ENCODE results near the gene TTYH1. TPM values are rescaled to one million over a fixed set of nuclear protein-coding genes. Genes with fewer than 3 reads are reported as not detected.

The TTYH1 gene
- 99.3 TPM for total RNA-seq

GRCh38 chr19:54415208-54415900 lies at the start of gene TTYH1:
Gene TTYH1, plus strand, starts transcription at chr19:54415464. Its CDS starts 89 bp downstream, at chr19:54415553.

DNA sequence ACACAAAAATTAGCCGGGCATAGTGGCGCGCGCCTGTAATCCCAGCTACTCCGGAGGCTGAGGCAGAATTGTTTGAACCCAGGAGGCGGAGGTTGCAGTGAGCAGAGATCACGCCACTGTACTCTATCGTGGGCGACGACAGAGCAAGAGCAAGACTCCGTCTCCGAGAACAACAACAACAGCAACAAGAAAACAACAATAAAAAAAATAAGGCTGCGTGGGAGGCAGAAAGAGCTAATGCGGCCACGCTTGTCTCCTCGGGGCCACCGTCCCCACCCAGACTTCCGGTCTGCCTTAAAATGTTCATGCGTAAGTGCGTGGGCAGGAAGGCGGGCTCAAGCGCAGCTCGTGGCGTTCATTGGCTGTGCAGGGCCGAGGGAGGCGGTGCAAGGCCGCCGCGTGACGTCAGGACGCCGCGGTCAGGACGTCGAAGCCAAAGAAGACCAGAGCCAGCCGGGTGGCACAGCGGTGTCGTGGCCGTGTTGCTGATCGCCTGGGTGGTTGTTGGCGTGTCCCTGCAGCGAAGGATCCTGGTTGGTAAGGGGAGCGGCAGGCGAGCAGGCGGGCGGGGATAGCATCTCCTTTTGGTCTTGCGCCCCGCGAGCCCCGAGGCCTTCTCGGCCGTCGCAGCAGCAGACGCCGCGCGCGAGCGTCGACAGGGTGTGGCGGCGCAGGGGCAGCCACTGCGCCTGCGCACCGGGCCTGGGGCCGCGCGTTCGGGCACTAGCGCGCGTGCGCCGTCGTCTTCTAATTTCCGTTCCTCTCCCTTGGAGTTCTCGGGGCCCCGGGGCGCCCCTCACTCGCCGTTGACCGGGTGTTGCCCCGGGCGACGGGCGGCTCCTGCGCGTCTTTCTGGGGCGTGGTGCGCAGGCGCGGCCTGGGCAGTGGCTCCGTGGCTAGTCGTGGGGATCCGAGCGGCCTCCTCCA lies 33.8 kb downstream of the TTYH1 start, which contains the start of gene LENG8:
Gene LENG8, plus strand, starts transcription at position 426 of the 927 bp plus-strand sequence. CDS start 2,146 bp downstream, outside the sequence.

GRCh38 chr19:54463531-54464043 lies 48.3 kb downstream of the TTYH1 start, which contains the start of gene LENG9:
Gene LENG9, minus strand, starts transcription at chr19:54463778. Its CDS starts 252 bp downstream, at chr19:54463526.

DNA sequence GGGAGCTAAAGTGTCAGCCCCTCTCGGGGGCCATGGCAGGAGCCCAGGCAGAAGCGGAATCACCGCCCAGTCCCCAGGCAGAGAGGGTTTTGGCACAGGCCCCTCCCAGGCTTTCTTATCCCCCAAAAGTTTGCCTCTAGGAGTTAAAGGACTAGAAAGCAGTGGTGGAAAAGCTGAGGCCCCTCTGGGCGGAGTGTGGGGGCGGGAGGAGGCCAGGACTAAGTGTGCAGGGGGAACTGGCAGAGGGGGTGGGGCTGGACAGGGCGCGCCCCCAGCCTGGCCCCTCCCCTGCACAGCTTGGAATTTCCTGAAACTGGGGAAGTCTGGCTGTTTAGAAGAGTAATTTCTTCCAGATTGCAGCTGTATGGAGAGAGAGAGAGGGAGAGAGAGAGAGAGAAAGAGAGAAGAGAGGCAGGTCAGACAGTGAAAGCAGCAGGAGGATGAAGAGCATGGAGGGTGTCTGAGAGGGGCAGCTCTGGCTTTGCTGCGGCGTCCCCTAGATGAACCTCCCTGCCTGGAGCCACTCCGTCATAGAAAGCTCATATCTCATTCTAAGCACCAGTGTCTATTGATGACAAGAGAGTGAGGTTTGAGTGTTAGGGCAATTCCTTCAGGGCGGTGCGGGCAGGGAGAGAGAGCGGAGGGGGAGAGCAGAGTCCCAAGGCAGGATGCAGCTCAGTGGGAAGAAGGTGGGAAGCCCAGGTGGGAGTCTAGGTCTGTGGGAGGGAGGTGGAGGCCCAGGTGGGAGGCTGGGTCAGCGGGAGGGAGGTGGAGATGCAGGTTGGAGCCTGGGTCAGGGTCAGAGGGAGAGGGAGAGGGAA lies 58.0 kb downstream of the TTYH1 start, which contains the start of gene CDC42EP5:
Gene CDC42EP5, minus strand, starts transcription at position 226 of the 821 bp plus-strand sequence. CDS start 7,749 bp downstream, outside the sequence.

Other genes with a start within 250 kb of the TTYH1 start
- 6.8 TPM for gene TMC4, start 242.3 kb upstream of the TTYH1 start, total RNA-seq
- 24.0 TPM for gene MBOAT7, start 225.9 kb upstream of the TTYH1 start, total RNA-seq
- 51.0 TPM for gene TSEN34, start 224.2 kb upstream of the TTYH1 start, total RNA-seq
- 1,536 TPM for gene RPS9, start 214.6 kb upstream of the TTYH1 start, total RNA-seq
- 9.2 TPM for gene LILRB3, start 192.5 kb upstream of the TTYH1 start, total RNA-seq
- gene LILRA6, start 172.7 kb upstream of the TTYH1 start, total RNA-seq, result 0.66 TPM
- 2.1 TPM for gene LILRB5, start 158.2 kb upstream of the TTYH1 start, total RNA-seq
- 1.2 TPM for gene LILRB2, start 134.4 kb upstream of the TTYH1 start, total RNA-seq
- gene LILRA5, start 102.3 kb upstream of the TTYH1 start, total RNA-seq, result 0.93 TPM
- gene LILRA4, start 76.3 kb upstream of the TTYH1 start, total RNA-seq, result not detected
- 5.1 TPM for gene LAIR1, start 50.5 kb upstream of the TTYH1 start, total RNA-seq
- gene LENG8, start 33.7 kb downstream of the TTYH1 start, total RNA-seq, result 132 TPM
- 2.7 TPM for gene LENG9, start 48.3 kb downstream of the TTYH1 start, total RNA-seq
- gene CDC42EP5, start 57.8 kb downstream of the TTYH1 start, total RNA-seq, result 16.4 TPM
- gene LAIR2, start 87.4 kb downstream of the TTYH1 start, total RNA-seq, result not detected
- not detected for gene LILRA2, start 158.3 kb downstream of the TTYH1 start, total RNA-seq
- 0.22 TPM for gene LILRA1, start 178.2 kb downstream of the TTYH1 start, total RNA-seq
- 0.71 TPM for gene LILRB1, start 215.0 kb downstream of the TTYH1 start, total RNA-seq
- 0.71 TPM for gene LILRB4, start 247.5 kb downstream of the TTYH1 start, total RNA-seq

Data from camera-type eye (tissue), 1 donor.